HCT116 (cell line): ENCODE measurements around the gene SGSM2. TPM values are rescaled to one million over a fixed set of nuclear protein-coding genes. Genes with fewer than 3 reads are reported as not detected.

Experiments used
- ATAC-seq: fragments of 200-7000 bp; cut with Tn5 transposase; 2 replicates; pipeline ENCODE4 v1.9.1; 2020; ENCODE audit warnings: mild to moderate bottlenecking, moderate library complexity
- BruUV-seq: library from RNA; stranded (reverse); fragments of 400-500 nt; replicated peaks from 2 replicates; lab custom pipeline; 2021; lab: Mats Ljungman, UMichigan
- CTCF ChIA-PET: fragments of 300-600 bp; sonication (Branson Sonifier 250); formaldehyde crosslinking; loops from one replicate; lab custom pipeline; 2021; ENCODE audit warnings: antibody characterized with exemption; lab: Charles Lee
- POLR2A ChIA-PET: fragments of 300-600, 350-600 bp; sonication (Branson Sonifier 250); formaldehyde crosslinking; loops from one replicate; lab custom pipeline; 2021; ENCODE audit warnings: antibody characterized with exemption; lab: Charles Lee
- RAD21 ChIA-PET, 2 experiments: fragments of 300-600 bp; sonication (Branson Sonifier 250); formaldehyde crosslinking; loops; one replicate each; lab custom pipeline; 2023; ENCODE audit warnings: low total read pairs in 2 of 2; ENCODE audit not compliant: uncharacterized antibody in 2 of 2, unreplicated experiment in 2 of 2, low non-redundant PET in 1 of 2; lab: Charles Lee
- DNase-seq: peaks from one replicate; pipeline ENCODE4 v3.0.0-alpha.2; 2010; ENCODE audit warnings: low read depth, low spot score
- H2AFZ ChIP-seq: fragments of 200-600 bp; shearing (Covaris generic), sonication (generic); 2 replicates; pipeline ENCODE4 v1.6.1; 2017; ENCODE audit warnings: low read depth, mixed run types, mixed read lengths, antibody characterized with exemption, low read length; ENCODE audit not compliant: poor library complexity, severe bottlenecking
- H3K27ac ChIP-seq: 2 replicates; pipeline ENCODE4 v1.5.1; 2012; ENCODE audit warnings: low read depth, low read length
- H3K27me3 ChIP-seq: fragments of 200-600 bp; sonication (generic); 2 replicates; pipeline ENCODE4 v1.6.1; 2016; ENCODE audit warnings: mixed run types, low read length, mixed read lengths; ENCODE audit not compliant: insufficient read depth
- H3K36me3 ChIP-seq, 2 experiments: fragments of 200-500 bp in 1 of 2; fragments of 200-600 bp in 1 of 2; sonication (Bioruptor generic) in 1 of 2; sonication (generic) in 1 of 2; 2 replicates each; pipeline versions ENCODE4 v1.5.1 to v1.6.1; 2014 to 2016; ENCODE audit warnings: low read length in 2 of 2, inconsistent platforms in 1 of 2, mixed read lengths in 1 of 2, mixed run types in 1 of 2; ENCODE audit not compliant: insufficient read depth in 2 of 2, control insufficient read depth in 1 of 2
- H3K4me1 ChIP-seq, 2 experiments: fragments of 200-600 bp in 1 of 2; sonication (generic) in 1 of 2; 2 replicates each; pipeline versions ENCODE4 v1.5.1 to v1.6.1; 2012 to 2017; ENCODE audit warnings: low read length in 2 of 2, inconsistent platforms in 1 of 2, mild to moderate bottlenecking in 1 of 2, mixed read lengths in 1 of 2, mixed run types in 1 of 2, moderate library complexity in 1 of 2; ENCODE audit not compliant: insufficient read depth in 2 of 2, control insufficient read depth in 1 of 2
- H3K4me2 ChIP-seq: fragments of 200-600 bp; sonication (generic); 2 replicates; pipeline ENCODE4 v1.6.1; 2017; ENCODE audit warnings: mixed run types, low read length, mixed read lengths
- H3K4me3 ChIP-seq, 2 experiments: fragments of 200-600 bp in 1 of 2; sonication (generic) in 1 of 2; replicated peaks in 1 of 2; 2 replicates each; pipeline ENCODE4 v1.5.1; 2011 to 2016; ENCODE audit warnings: low read length in 2 of 2, control low read depth in 1 of 2, low read depth in 1 of 2, mild to moderate bottlenecking in 1 of 2, mixed read lengths in 1 of 2, mixed run types in 1 of 2
- H3K79me2 ChIP-seq: fragments of 200-600 bp; sonication (generic); 2 replicates; pipeline ENCODE4 v1.6.1; 2017; ENCODE audit warnings: mild to moderate bottlenecking, mixed run types, low read length, moderate library complexity, mixed read lengths; ENCODE audit not compliant: insufficient read depth
- H3K9ac ChIP-seq: fragments of 200-600 bp; sonication (generic); 2 replicates; pipeline ENCODE4 v1.6.1; 2016; ENCODE audit warnings: low read length, mixed read lengths
- H3K9me2 ChIP-seq: fragments of 200-600 bp; sonication (generic), shearing (Covaris generic); 2 replicates; pipeline ENCODE4 v1.6.1; 2017; ENCODE audit warnings: mixed run types, mild to moderate bottlenecking, moderate library complexity; ENCODE audit not compliant: insufficient read depth
- H3K9me3 ChIP-seq, 2 experiments: fragments of 200-500 bp in 1 of 2; fragments of 200-600 bp in 1 of 2; sonication (Bioruptor generic) in 1 of 2; sonication (generic) in 1 of 2; 2 replicates each; pipeline ENCODE4 v1.6.1; 2014 to 2017; ENCODE audit warnings: low read length in 2 of 2, mixed read lengths in 2 of 2, inconsistent platforms in 1 of 2, low read depth in 1 of 2, mild to moderate bottlenecking in 1 of 2, mixed run types in 1 of 2, moderate library complexity in 1 of 2; ENCODE audit not compliant: control insufficient read depth in 1 of 2, insufficient read depth in 1 of 2
- H4K20me1 ChIP-seq: fragments of 200-600 bp; sonication (generic), shearing (Covaris generic); 2 replicates; pipeline ENCODE4 v1.6.1; 2017; ENCODE audit warnings: mixed run types, mild to moderate bottlenecking, moderate library complexity; ENCODE audit not compliant: insufficient read depth
- CBX3 ChIP-seq: IDR thresholded peaks from 2 replicates; pipeline ENCODE4 v1.6.1; 2012; ENCODE audit warnings: low read depth
- CEBPB ChIP-seq: IDR thresholded peaks from 2 replicates; pipeline ENCODE4 v1.6.1; 2012; ENCODE audit warnings: low read depth
- EGR1 ChIP-seq: IDR thresholded peaks from 2 replicates; pipeline ENCODE4 v1.6.1; 2012; ENCODE audit warnings: low read depth
- ELF1 ChIP-seq: IDR thresholded peaks from 2 replicates; pipeline ENCODE4 v1.6.1; 2012; ENCODE audit warnings: low read depth, borderline replicate concordance
- EZH2 ChIP-seq: fragments of 200-600 bp; sonication (generic); IDR thresholded peaks from 2 replicates; pipeline ENCODE4 v1.6.1; 2017; ENCODE audit warnings: antibody characterized with exemption, mixed run types
- EZH2phosphoT487 ChIP-seq: fragments of 200-600 bp; IDR thresholded peaks from 2 replicates; pipeline ENCODE4 v1.6.1; 2018; ENCODE audit warnings: antibody characterized with exemption, borderline replicate concordance
- FOSL1 ChIP-seq: IDR thresholded peaks from 2 replicates; pipeline ENCODE4 v1.6.1; 2012; ENCODE audit warnings: low read depth
- JUND ChIP-seq: IDR thresholded peaks from 2 replicates; pipeline ENCODE4 v1.6.1; 2012
- SP1 ChIP-seq: IDR thresholded peaks from 2 replicates; pipeline ENCODE4 v1.6.1; 2012; ENCODE audit warnings: low read depth
- TCF7L2 ChIP-seq: IDR thresholded peaks from 2 replicates; pipeline ENCODE4 v1.7.0; 2011; ENCODE audit warnings: borderline replicate concordance, inconsistent platforms; ENCODE audit not compliant: insufficient read depth, insufficient read length; ENCODE audit errors: extremely low read depth
- YY1 ChIP-seq: IDR thresholded peaks from 2 replicates; pipeline ENCODE4 v1.6.1; 2011; ENCODE audit warnings: low read length, low read depth, moderate library complexity, mild to moderate bottlenecking; ENCODE audit not compliant: insufficient replicate concordance; ENCODE audit errors: extremely low read depth
- ZFX ChIP-seq: fragments of 450-650 bp; IDR thresholded peaks from 2 replicates; pipeline ENCODE4 v1.6.1; 2017
- ZNF274 ChIP-seq: fragments of 200-500 bp; sonication (Bioruptor generic); IDR thresholded peaks from 2 replicates; pipeline ENCODE4 v1.6.1; 2014; ENCODE audit warnings: mild to moderate bottlenecking, low read depth, low read length, inconsistent platforms
- intact Hi-C: fragments of 100-400 bp; cut with micrococcal nuclease; formaldehyde crosslinking; loops from 2 replicates; pipeline ENCODE4 v1.10.0; 2022
- total RNA-seq: library from RNA; stranded (reverse); gene quantifications from one replicate; pipeline ENCODE4 v1.2.1, GENCODE V29; 2021; ENCODE audit not compliant: unreplicated experiment
- TF ChIP-seq, protein P1 (sequence below), 3 experiments: fragments of 200-600 bp in 1 of 3; sonication (generic) in 1 of 3; IDR thresholded peaks in 2 of 3; conservative IDR thresholded peaks in 1 of 3; 2 replicates each; pipeline ENCODE4 v1.5.1; 2012 to 2017; ENCODE audit warnings: low read depth in 2 of 3, low read length in 2 of 3, antibody characterized with exemption in 1 of 3, borderline replicate concordance in 1 of 3, control low read depth in 1 of 3, mild to moderate bottlenecking in 1 of 3, mixed read lengths in 1 of 3, mixed run types in 1 of 3, moderate library complexity in 1 of 3; ENCODE audit not compliant: insufficient read depth in 1 of 3
- TF ChIP-seq, protein P2 (sequence below): IDR thresholded peaks from 2 replicates; pipeline ENCODE4 v1.6.1; 2011; ENCODE audit warnings: mild to moderate bottlenecking, low read length, moderate library complexity; ENCODE audit not compliant: insufficient replicate concordance; ENCODE audit errors: extremely low read depth
- TF ChIP-seq, protein P3 (sequence below): IDR thresholded peaks from 2 replicates; pipeline ENCODE4 v1.6.1; 2012; ENCODE audit warnings: low read depth

Gene SGSM2
- total RNA-seq, 1 experiment from 2014 or later = 68.1 TPM

DNA sequence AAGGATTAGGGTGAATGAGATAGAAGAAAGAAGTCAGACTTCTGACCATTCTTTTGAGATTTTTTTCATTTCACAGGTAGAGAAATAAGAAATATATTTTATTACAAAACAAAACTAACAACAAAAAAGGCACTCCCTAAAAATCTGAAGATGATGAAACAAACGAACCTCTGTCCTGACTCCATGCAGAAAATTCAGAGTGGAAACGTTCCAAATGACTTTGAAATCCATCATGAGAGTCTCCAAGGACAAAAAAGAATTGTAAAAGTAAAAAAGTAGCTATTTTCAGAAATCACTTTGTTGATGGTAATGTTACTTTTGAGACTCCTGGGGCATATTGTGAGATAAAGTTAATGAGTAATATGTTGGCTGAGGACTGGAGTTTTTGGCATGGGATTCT is 89.9 kb downstream of the SGSM2 start:
- TF ChIP-seq FOSL1 (no peak), CEBPB (no peak), TCF7L2 (no peak), ZNF274 (no peak), CBX3 (no peak), ELF1 (no peak), EZH2phosphoT487 (no peak), YY1 (no peak), EGR1 (no peak), JUND (no peak), EZH2 (no peak), SP1 (no peak), ZFX (no peak)
- TF ChIP-seq, protein P1, sequence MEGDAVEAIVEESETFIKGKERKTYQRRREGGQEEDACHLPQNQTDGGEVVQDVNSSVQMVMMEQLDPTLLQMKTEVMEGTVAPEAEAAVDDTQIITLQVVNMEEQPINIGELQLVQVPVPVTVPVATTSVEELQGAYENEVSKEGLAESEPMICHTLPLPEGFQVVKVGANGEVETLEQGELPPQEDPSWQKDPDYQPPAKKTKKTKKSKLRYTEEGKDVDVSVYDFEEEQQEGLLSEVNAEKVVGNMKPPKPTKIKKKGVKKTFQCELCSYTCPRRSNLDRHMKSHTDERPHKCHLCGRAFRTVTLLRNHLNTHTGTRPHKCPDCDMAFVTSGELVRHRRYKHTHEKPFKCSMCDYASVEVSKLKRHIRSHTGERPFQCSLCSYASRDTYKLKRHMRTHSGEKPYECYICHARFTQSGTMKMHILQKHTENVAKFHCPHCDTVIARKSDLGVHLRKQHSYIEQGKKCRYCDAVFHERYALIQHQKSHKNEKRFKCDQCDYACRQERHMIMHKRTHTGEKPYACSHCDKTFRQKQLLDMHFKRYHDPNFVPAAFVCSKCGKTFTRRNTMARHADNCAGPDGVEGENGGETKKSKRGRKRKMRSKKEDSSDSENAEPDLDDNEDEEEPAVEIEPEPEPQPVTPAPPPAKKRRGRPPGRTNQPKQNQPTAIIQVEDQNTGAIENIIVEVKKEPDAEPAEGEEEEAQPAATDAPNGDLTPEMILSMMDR (IDR thresholded peaks at IDR 0.05 in 2 of 3, conservative IDR thresholded peaks at IDR 0.05 in 1 of 3; ENCODE audit: borderline replicate concordance in 1 of 3, insufficient read depth in 1 of 3, low read depth in 2 of 3, low read length in 2 of 3) = no peak
- TF ChIP-seq, protein P2, sequence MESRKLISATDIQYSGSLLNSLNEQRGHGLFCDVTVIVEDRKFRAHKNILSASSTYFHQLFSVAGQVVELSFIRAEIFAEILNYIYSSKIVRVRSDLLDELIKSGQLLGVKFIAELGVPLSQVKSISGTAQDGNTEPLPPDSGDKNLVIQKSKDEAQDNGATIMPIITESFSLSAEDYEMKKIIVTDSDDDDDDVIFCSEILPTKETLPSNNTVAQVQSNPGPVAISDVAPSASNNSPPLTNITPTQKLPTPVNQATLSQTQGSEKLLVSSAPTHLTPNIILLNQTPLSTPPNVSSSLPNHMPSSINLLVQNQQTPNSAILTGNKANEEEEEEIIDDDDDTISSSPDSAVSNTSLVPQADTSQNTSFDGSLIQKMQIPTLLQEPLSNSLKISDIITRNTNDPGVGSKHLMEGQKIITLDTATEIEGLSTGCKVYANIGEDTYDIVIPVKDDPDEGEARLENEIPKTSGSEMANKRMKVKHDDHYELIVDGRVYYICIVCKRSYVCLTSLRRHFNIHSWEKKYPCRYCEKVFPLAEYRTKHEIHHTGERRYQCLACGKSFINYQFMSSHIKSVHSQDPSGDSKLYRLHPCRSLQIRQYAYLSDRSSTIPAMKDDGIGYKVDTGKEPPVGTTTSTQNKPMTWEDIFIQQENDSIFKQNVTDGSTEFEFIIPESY = no peak
- TF ChIP-seq, protein P3, sequence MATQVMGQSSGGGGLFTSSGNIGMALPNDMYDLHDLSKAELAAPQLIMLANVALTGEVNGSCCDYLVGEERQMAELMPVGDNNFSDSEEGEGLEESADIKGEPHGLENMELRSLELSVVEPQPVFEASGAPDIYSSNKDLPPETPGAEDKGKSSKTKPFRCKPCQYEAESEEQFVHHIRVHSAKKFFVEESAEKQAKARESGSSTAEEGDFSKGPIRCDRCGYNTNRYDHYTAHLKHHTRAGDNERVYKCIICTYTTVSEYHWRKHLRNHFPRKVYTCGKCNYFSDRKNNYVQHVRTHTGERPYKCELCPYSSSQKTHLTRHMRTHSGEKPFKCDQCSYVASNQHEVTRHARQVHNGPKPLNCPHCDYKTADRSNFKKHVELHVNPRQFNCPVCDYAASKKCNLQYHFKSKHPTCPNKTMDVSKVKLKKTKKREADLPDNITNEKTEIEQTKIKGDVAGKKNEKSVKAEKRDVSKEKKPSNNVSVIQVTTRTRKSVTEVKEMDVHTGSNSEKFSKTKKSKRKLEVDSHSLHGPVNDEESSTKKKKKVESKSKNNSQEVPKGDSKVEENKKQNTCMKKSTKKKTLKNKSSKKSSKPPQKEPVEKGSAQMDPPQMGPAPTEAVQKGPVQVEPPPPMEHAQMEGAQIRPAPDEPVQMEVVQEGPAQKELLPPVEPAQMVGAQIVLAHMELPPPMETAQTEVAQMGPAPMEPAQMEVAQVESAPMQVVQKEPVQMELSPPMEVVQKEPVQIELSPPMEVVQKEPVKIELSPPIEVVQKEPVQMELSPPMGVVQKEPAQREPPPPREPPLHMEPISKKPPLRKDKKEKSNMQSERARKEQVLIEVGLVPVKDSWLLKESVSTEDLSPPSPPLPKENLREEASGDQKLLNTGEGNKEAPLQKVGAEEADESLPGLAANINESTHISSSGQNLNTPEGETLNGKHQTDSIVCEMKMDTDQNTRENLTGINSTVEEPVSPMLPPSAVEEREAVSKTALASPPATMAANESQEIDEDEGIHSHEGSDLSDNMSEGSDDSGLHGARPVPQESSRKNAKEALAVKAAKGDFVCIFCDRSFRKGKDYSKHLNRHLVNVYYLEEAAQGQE = no peak
- Histone ChIP-seq H3K9me3 (no peaks in the 10 kb centered on the region), H3K4me3 (no peak overlapping the region), H3K4me2 (no peak overlapping the region), H3K9ac (no peak overlapping the region), H4K20me1 (no peaks in the 10 kb centered on the region), H3K27me3 (no peaks in the 10 kb centered on the region), H3K27ac (no peak overlapping the region), H3K4me1 (no peaks in the 10 kb centered on the region), H3K79me2 (peaks cover 6% of the 10 kb centered on the region), H3K36me3 (no peaks in the 10 kb centered on the region), H3K9me2 (no peaks in the 10 kb centered on the region), H2AFZ (no peak overlapping the region)
- ATAC-seq (no peak), DNase-seq (no peak)
- POLR2A ChIA-PET = no interaction called here
- no TSS peak for BruUV-seq
- intact Hi-C loops = loop anchor here (10.0 kb wide), 1 partner anchor 248 kb away; no protein-coding TSS in a partner anchor
- RAD21 ChIA-PET = no interaction called here
- CTCF ChIA-PET = interaction anchor here (1.0 kb wide), 1 partner anchor 11 kb away, joined by 4 read pairs; no protein-coding TSS in a partner anchor
